PC-9 (cell line): ENCODE measurements around the gene LVRN.

ENCODE experiments used
- EZH2 ChIP-seq: fragments of 200-600 bp; sonication (generic); IDR thresholded peaks from 2 replicates; pipeline ENCODE4 v1.8.0; 2017; ENCODE audit warnings: antibody characterized with exemption, low read depth
- TF ChIP-seq, protein P1 (sequence below): fragments of 200-600 bp; sonication (generic); conservative IDR thresholded peaks from 2 replicates; pipeline ENCODE4 v1.6.1; 2017; ENCODE audit warnings: mixed run types, antibody characterized with exemption, mild to moderate bottlenecking, moderate library complexity

GRCh38 chr5:115962565-115963402 lies 509 bp downstream of the LVRN start:
- no peak for TF ChIP-seq EZH2
- TF ChIP-seq, protein P1, sequence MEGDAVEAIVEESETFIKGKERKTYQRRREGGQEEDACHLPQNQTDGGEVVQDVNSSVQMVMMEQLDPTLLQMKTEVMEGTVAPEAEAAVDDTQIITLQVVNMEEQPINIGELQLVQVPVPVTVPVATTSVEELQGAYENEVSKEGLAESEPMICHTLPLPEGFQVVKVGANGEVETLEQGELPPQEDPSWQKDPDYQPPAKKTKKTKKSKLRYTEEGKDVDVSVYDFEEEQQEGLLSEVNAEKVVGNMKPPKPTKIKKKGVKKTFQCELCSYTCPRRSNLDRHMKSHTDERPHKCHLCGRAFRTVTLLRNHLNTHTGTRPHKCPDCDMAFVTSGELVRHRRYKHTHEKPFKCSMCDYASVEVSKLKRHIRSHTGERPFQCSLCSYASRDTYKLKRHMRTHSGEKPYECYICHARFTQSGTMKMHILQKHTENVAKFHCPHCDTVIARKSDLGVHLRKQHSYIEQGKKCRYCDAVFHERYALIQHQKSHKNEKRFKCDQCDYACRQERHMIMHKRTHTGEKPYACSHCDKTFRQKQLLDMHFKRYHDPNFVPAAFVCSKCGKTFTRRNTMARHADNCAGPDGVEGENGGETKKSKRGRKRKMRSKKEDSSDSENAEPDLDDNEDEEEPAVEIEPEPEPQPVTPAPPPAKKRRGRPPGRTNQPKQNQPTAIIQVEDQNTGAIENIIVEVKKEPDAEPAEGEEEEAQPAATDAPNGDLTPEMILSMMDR: no peak
